Endothelial cell of umbilical vein (primary cell): Measurements from ENCODE around the gene PRKAR1B. TPM values are rescaled to one million over a fixed set of nuclear protein-coding genes. Genes with fewer than 3 reads are reported as not detected.

Experiments
- BruUV-seq: library from RNA; stranded (reverse); fragments of 400-500 nt; replicated peaks from 2 replicates; lab custom pipeline; 2021; lab: Mats Ljungman, UMichigan
- CTCF ChIA-PET: fragments of 300-600, 350-600 bp; sonication (Branson Sonifier 250); formaldehyde crosslinking; loops from one replicate; lab custom pipeline; 2021; ENCODE audit warnings: antibody characterized with exemption, inconsistent platforms; lab: Charles Lee
- POLR2A ChIA-PET: fragments of 300-600, 350-600 bp; sonication (Branson Sonifier 250); formaldehyde crosslinking; loops from one replicate; lab custom pipeline; 2021; ENCODE audit warnings: antibody characterized with exemption, inconsistent platforms; lab: Charles Lee
- DNase-seq: peaks from one replicate; pipeline ENCODE4 v3.0.0-alpha.2; 2011; ENCODE audit warnings: low read depth, low spot score
- FAIRE-seq: peaks from 2 replicates; lab custom pipeline; 2011; peaks lifted over from hg19 to GRCh38; lab: Jason Lieb, UNC
- H2AFZ ChIP-seq: 2 replicates; pipeline ENCODE4 v1.6.0; 2012; ENCODE audit warnings: low read depth, low read length, control low read depth, inconsistent platforms
- H3K27ac ChIP-seq: 2 replicates; pipeline ENCODE4 v1.5.1; 2011; ENCODE audit warnings: low read depth, mild to moderate bottlenecking, control low read depth, low read length, moderate library complexity; ENCODE audit not compliant: insufficient read depth
- H3K27me3 ChIP-seq, 2 experiments: 2 replicates each; pipeline versions ENCODE4 v1.6.0 to v1.6.1; 2011; ENCODE audit warnings: low read length in 2 of 2, mixed read lengths in 1 of 2; ENCODE audit not compliant: control insufficient read depth in 2 of 2, insufficient read depth in 2 of 2
- H3K36me3 ChIP-seq, 2 experiments: 2 replicates in 1 of 2; 3 replicates in 1 of 2; pipeline ENCODE4 v1.5.1; 2011; ENCODE audit warnings: low read length in 2 of 2, mild to moderate bottlenecking in 1 of 2, moderate library complexity in 1 of 2; ENCODE audit not compliant: control insufficient read depth in 2 of 2, insufficient read depth in 2 of 2; ENCODE audit errors: extremely low read depth in 1 of 2
- H3K4me1 ChIP-seq: 3 replicates; pipeline ENCODE4 v1.5.1; 2011; ENCODE audit warnings: mild to moderate bottlenecking, low read length; ENCODE audit not compliant: control insufficient read depth, insufficient read depth; ENCODE audit errors: extremely low read depth
- H3K4me2 ChIP-seq: 2 replicates; pipeline ENCODE4 v1.6.1; 2011; ENCODE audit warnings: low read length, control low read depth, mixed read lengths; ENCODE audit not compliant: insufficient read depth
- H3K4me3 ChIP-seq, 3 experiments: fragments of 200-600 bp in 1 of 3; sonication (generic), shearing (Covaris generic) in 1 of 3; replicated peaks in 1 of 3; 2 replicates each; pipeline ENCODE4 v1.5.1; 2011 to 2016; ENCODE audit warnings: control low read depth in 3 of 3, low read length in 3 of 3, mild to moderate bottlenecking in 2 of 3, inconsistent platforms in 1 of 3, low read depth in 1 of 3, moderate library complexity in 1 of 3; ENCODE audit not compliant: insufficient read depth in 1 of 3
- H3K79me2 ChIP-seq: 2 replicates; pipeline ENCODE4 v1.6.0; 2012; ENCODE audit warnings: low read length, inconsistent platforms; ENCODE audit not compliant: control insufficient read depth, insufficient read depth
- H3K9ac ChIP-seq: replicated peaks from 2 replicates; pipeline ENCODE3; 2011; ENCODE audit warnings: low read length, control low read depth; ENCODE audit not compliant: insufficient read depth; ENCODE audit errors: extremely low read depth
- H3K9me1 ChIP-seq: replicated peaks from 3 replicates; pipeline ENCODE4 v1.6.0; 2011; ENCODE audit warnings: mild to moderate bottlenecking, low read length; ENCODE audit not compliant: control insufficient read depth, insufficient read depth; ENCODE audit errors: extremely low read depth
- H3K9me3 ChIP-seq: replicated peaks from 2 replicates; pipeline ENCODE4 v1.5.1; 2012; ENCODE audit warnings: low read length, inconsistent platforms; ENCODE audit not compliant: control insufficient read depth, insufficient read depth
- H4K20me1 ChIP-seq: replicated peaks from 2 replicates; pipeline ENCODE3; 2011; ENCODE audit warnings: mild to moderate bottlenecking, low read length; ENCODE audit not compliant: control insufficient read depth, insufficient read depth; ENCODE audit errors: extremely low read depth
- CTCF ChIP-seq, 2 donors: IDR thresholded peaks; 1 replicate in 1 of 2; 2 replicates in 1 of 2; pipeline ENCODE4 v1.5.1; 2011; ENCODE audit warnings: low read length in 2 of 2, mild to moderate bottlenecking in 2 of 2, moderate library complexity in 2 of 2, control low read depth in 1 of 2, inconsistent platforms in 1 of 2, low read depth in 1 of 2; ENCODE audit not compliant: insufficient read depth in 1 of 2; ENCODE audit errors: extremely low read depth in 1 of 2
- EZH2 ChIP-seq: IDR thresholded peaks from 2 replicates; pipeline ENCODE4 v1.6.1; 2012; ENCODE audit warnings: borderline replicate concordance, low read depth, mild to moderate bottlenecking, moderate library complexity, low read length, inconsistent platforms; ENCODE audit not compliant: severe bottlenecking
- FOS ChIP-seq: IDR thresholded peaks from 2 replicates; pipeline ENCODE4 v1.6.1; 2011; ENCODE audit warnings: mild to moderate bottlenecking, low read length, moderate library complexity, borderline replicate concordance; ENCODE audit not compliant: insufficient read depth
- GATA2 ChIP-seq: IDR thresholded peaks from 2 replicates; pipeline ENCODE4 v1.7.0; 2011; ENCODE audit warnings: low read depth, mild to moderate bottlenecking, moderate library complexity, mixed read lengths, low read length; ENCODE audit not compliant: insufficient read length, insufficient read depth
- JUN ChIP-seq: IDR thresholded peaks from 2 replicates; pipeline ENCODE4 v1.6.1; 2011; ENCODE audit warnings: borderline replicate concordance, low read depth; ENCODE audit not compliant: insufficient read length, insufficient read depth
- MYC ChIP-seq: IDR thresholded peaks from one replicate; pipeline ENCODE4 v1.6.1; 2011; ENCODE audit warnings: mild to moderate bottlenecking, low read depth, low read length
- POLR2A ChIP-seq: IDR thresholded peaks from 2 replicates; pipeline ENCODE4 v1.6.1; 2012; ENCODE audit warnings: low read depth, mild to moderate bottlenecking, control low read depth, low read length
- POLR2AphosphoS5 ChIP-seq: IDR thresholded peaks from 2 replicates; pipeline ENCODE4 v1.6.1; 2012; ENCODE audit warnings: low read depth, mild to moderate bottlenecking, control low read depth, low read length, moderate library complexity; ENCODE audit not compliant: insufficient read depth
- dilution Hi-C: fragments of 300-500 bp; cut with MboI; formaldehyde crosslinking; loops from one replicate; pipeline ENCODE4 v1.15.0; 2019; ENCODE audit warnings: low sequenced_read_pairs; ENCODE audit not compliant: extremely low pct_ligation_motif_present
- intact Hi-C: fragments of 100-400 bp; cut with micrococcal nuclease; formaldehyde crosslinking; loops from one replicate; pipeline ENCODE4 v1.10.0; 2022
- polyA plus RNA-seq, 4 experiments: library from polyadenylated mRNA; depleted of rRNA in 3 of 4; stranded (reverse) in 3 of 4; unstranded in 1 of 4; fragments of >200 nt; gene quantifications; 2 replicates each; pipeline versions ENCODE4 v1.2.1 to v1.2.3, GENCODE V29; 2011 to 2012; ENCODE audit warnings: missing spikeins in 1 of 4
- total RNA-seq: library from RNA; stranded (reverse); gene quantifications from 2 replicates; pipeline ENCODE4 v1.2.3, GENCODE V29; 2021
- TF ChIP-seq, protein P1 (sequence below): IDR thresholded peaks from 2 replicates; pipeline ENCODE4 v1.6.1; 2011; ENCODE audit not compliant: insufficient read depth, insufficient read length

Gene PRKAR1B
- total and polyA plus RNA-seq, 2 donors (not counting 3 experiments of a cell fraction or from before 2014, with no cell fraction given), result 15.4 to 29.2 TPM

- no peak overlapping the region for H3K4me3 ChIP-seq
- dilution Hi-C loops, result no loop called here
- no peaks in the 10 kb centered on the region for H3K4me1 ChIP-seq
- no peaks in the 10 kb centered on the region for H4K20me1 ChIP-seq
- H3K9me3 ChIP-seq, result no peaks in the 10 kb centered on the region
- intact Hi-C loops, result no loop called here
- no peaks in the 10 kb centered on the region for H3K79me2 ChIP-seq
- H3K4me2 ChIP-seq, result no peak overlapping the region
- no peaks in the 10 kb centered on the region for H3K9me1 ChIP-seq
- ChIA-PET CTCF (no interaction called here), POLR2A (no interaction called here)
- no peak overlapping the region for H2AFZ ChIP-seq
- DNase-seq (no peak), FAIRE-seq (no peak)
- no TSS peak for BruUV-seq
- H3K36me3 ChIP-seq, result no peaks in the 10 kb centered on the region
- no peak overlapping the region for H3K9ac ChIP-seq
- no peak overlapping the region for H3K27ac ChIP-seq
- no peaks in the 10 kb centered on the region for H3K27me3 ChIP-seq
- TF ChIP-seq CTCF (IDR thresholded peaks at IDR 0.05; ENCODE audit: extremely low read depth in 1 of 2, insufficient read depth in 1 of 2, low read depth in 1 of 2, low read length in 2 of 2) (no peak), POLR2A (no peak), POLR2AphosphoS5 (no peak), MYC (no peak)
- TF ChIP-seq, protein P1, sequence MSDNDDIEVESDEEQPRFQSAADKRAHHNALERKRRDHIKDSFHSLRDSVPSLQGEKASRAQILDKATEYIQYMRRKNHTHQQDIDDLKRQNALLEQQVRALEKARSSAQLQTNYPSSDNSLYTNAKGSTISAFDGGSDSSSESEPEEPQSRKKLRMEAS, result no peak
Observed at GRCh38 chr7:659306-659847, 67.7 kb downstream of the PRKAR1B start.

- H3K4me2 ChIP-seq, result no peak overlapping the region
- H3K4me3 ChIP-seq, result no peak overlapping the region
- H3K27ac ChIP-seq, result no peak overlapping the region
- TF ChIP-seq POLR2AphosphoS5 (no peak), EZH2 (no peak), FOS (no peak), GATA2 (no peak), JUN (no peak), POLR2A (no peak)
- TF ChIP-seq, protein P1, result no peak
- ChIA-PET CTCF (no interaction called here), POLR2A (no interaction called here)
- H4K20me1 ChIP-seq, result no peaks in the 10 kb centered on the region
- no peak overlapping the region for H3K9ac ChIP-seq
- H3K79me2 ChIP-seq, result no peaks in the 10 kb centered on the region
- no peaks in the 10 kb centered on the region for H3K36me3 ChIP-seq
- intact Hi-C loops, result no loop called here
- no peak for DNase-seq
- no peak for FAIRE-seq
- H3K27me3 ChIP-seq, result no peaks in the 10 kb centered on the region
- dilution Hi-C loops, result no loop called here
- H3K9me3 ChIP-seq, result no peaks in the 10 kb centered on the region
- H2AFZ ChIP-seq, result no peak overlapping the region
- BruUV-seq, result no TSS peak
- no peaks in the 10 kb centered on the region for H3K4me1 ChIP-seq
- H3K9me1 ChIP-seq, result no peaks in the 10 kb centered on the region
Observed at GRCh38 chr7:657565-658119, 69.4 kb downstream of the PRKAR1B start.
